B cell (primary cell): ENCODE results near the gene KRTAP5-10. TPM values are rescaled to one million over a fixed set of nuclear protein-coding genes. Genes with fewer than 3 reads are reported as not detected.
"Not testable (repeated sequence)": the region's sequence is repeated elsewhere in the genome, so short reads cannot be mapped to it uniquely, and the experiment has no call there.

Experiments
- ATAC-seq: fragments of 200-7000 bp; cut with Tn5 transposase; one replicate; pipeline ENCODE4 v1.10.0; 2021; ENCODE audit warnings: low read depth, mild to moderate bottlenecking, moderate number of reproducible peaks, moderate library complexity
- CTCF ChIA-PET: fragments of 350-600 bp; sonication (Branson Sonifier 250); formaldehyde crosslinking; loops from one replicate; lab custom pipeline; 2021; ENCODE audit warnings: antibody characterized with exemption, inconsistent platforms; lab: Charles Lee
- POLR2A ChIA-PET: fragments of 350-600 bp; sonication (Branson Sonifier 250); formaldehyde crosslinking; loops from one replicate; lab custom pipeline; 2021; ENCODE audit warnings: antibody characterized with exemption; lab: Charles Lee
- DNase-seq: peaks from one replicate; pipeline ENCODE4 v3.0.0; 2013
- H2AFZ ChIP-seq: 2 replicates; pipeline ENCODE4 v1.6.1; 2012; ENCODE audit warnings: mild to moderate bottlenecking, low read depth, low read length; ENCODE audit not compliant: insufficient read depth, poor library complexity, severe bottlenecking
- H3K27ac ChIP-seq, 2 donors: 1 replicate in 1 of 2; 2 replicates in 1 of 2; pipeline ENCODE4 v1.5.1; 2012 to 2013; ENCODE audit warnings: low read length in 2 of 2, mild to moderate bottlenecking in 2 of 2, moderate library complexity in 1 of 2
- H3K27me3 ChIP-seq, 4 experiments: fragments of 200-600 bp in 1 of 4; sonication (generic) in 1 of 4; replicated peaks in 1 of 4; 1 replicate in 2 of 4; 2 replicates in 2 of 4; pipeline versions ENCODE4 v1.6.1 to v1.7.0; 2013 to 2016; ENCODE audit warnings: low read length in 3 of 4, mild to moderate bottlenecking in 2 of 4, mixed read lengths in 1 of 4, moderate library complexity in 1 of 4; ENCODE audit not compliant: insufficient read depth in 4 of 4, control insufficient read depth in 3 of 4; ENCODE audit errors: control extremely low read depth in 1 of 4
- H3K36me3 ChIP-seq, 2 experiments: replicated peaks in 1 of 2; 1 replicate in 1 of 2; 2 replicates in 1 of 2; pipeline versions ENCODE4 v1.6.1 to v1.7.1; 2013; ENCODE audit warnings: low read length in 1 of 2; ENCODE audit not compliant: insufficient read depth in 2 of 2, control insufficient read depth in 1 of 2; ENCODE audit errors: control extremely low read depth in 1 of 2, extremely low read depth in 1 of 2
- H3K4me1 ChIP-seq, 2 donors: fragments of 200-600 bp in 1 of 2; sonication (generic) in 1 of 2; 1 replicate in 1 of 2; 2 replicates in 1 of 2; pipeline versions ENCODE4 v1.5.1 to v1.6.1; 2013 to 2017; ENCODE audit warnings: low read length in 2 of 2; ENCODE audit not compliant: control insufficient read depth in 2 of 2, insufficient read depth in 2 of 2
- H3K4me2 ChIP-seq: replicated peaks from 2 replicates; pipeline ENCODE3; 2012; ENCODE audit warnings: mild to moderate bottlenecking, low read depth, low read length; ENCODE audit not compliant: poor library complexity, severe bottlenecking
- H3K4me3 ChIP-seq, 5 experiments: fragments of 200-600 bp in 1 of 5; sonication (generic) in 1 of 5; 1 replicate in 3 of 5; 2 replicates in 2 of 5; pipeline versions ENCODE4 v1.5.1 to v1.7.0; 2011 to 2016; ENCODE audit warnings: low read length in 4 of 5, mild to moderate bottlenecking in 4 of 5, low read depth in 2 of 5, control low read depth in 1 of 5, moderate library complexity in 1 of 5; ENCODE audit not compliant: insufficient read depth in 1 of 5; ENCODE audit errors: control extremely low read depth in 1 of 5, extremely low read depth in 1 of 5
- H3K79me2 ChIP-seq: fragments of 200-600 bp; sonication (generic); one replicate; pipeline ENCODE4 v1.6.0; 2016; ENCODE audit warnings: low read length; ENCODE audit not compliant: control insufficient read depth, insufficient read depth
- H3K9ac ChIP-seq: fragments of 200-600 bp; sonication (generic); 2 replicates; pipeline ENCODE4 v1.6.1; 2017; ENCODE audit warnings: mild to moderate bottlenecking, low read length, moderate library complexity
- H3K9me3 ChIP-seq, 3 donors: one replicate each; pipeline versions ENCODE4 v1.6.1 to v1.7.1; 2013; ENCODE audit warnings: low read length in 2 of 3; ENCODE audit not compliant: control insufficient read depth in 2 of 3, insufficient read depth in 1 of 3; ENCODE audit errors: control extremely low read depth in 1 of 3
- H4K20me1 ChIP-seq: 2 replicates; pipeline ENCODE4 v1.6.0; 2012; ENCODE audit warnings: mild to moderate bottlenecking, low read length; ENCODE audit not compliant: insufficient read depth, control insufficient read depth, poor library complexity, severe bottlenecking
- H3K27ac Mint-ChIP-seq: one replicate; pipeline ENCODE4 v1.8.0; 2021; ENCODE audit warnings: mixed read lengths
- H3K27me3 Mint-ChIP-seq: one replicate; pipeline ENCODE4 v1.8.0; 2021; ENCODE audit warnings: mixed read lengths
- H3K4me1 Mint-ChIP-seq: one replicate; pipeline ENCODE4 v1.8.0; 2021; ENCODE audit warnings: mixed read lengths
- H3K4me3 Mint-ChIP-seq: one replicate; pipeline ENCODE4 v1.8.0; 2021; ENCODE audit warnings: mixed read lengths
- H3K9me3 Mint-ChIP-seq: one replicate; pipeline ENCODE4 v1.8.0; 2022; ENCODE audit warnings: mixed read lengths; ENCODE audit not compliant: insufficient read depth
- WGBS: methylation state at CpG from one replicate; pipeline ENCODE4 v1.1.5; 2013; ENCODE audit warnings: missing lambda C conversion rate; ENCODE audit not compliant: insufficient coverage; 5-methylcytosine and 5-hydroxymethylcytosine counted together
- intact Hi-C: fragments of 100-400 bp; cut with micrococcal nuclease; formaldehyde crosslinking; loops from one replicate; pipeline ENCODE4 v1.10.0; 2022
- polyA plus RNA-seq: library from polyadenylated mRNA; depleted of rRNA; stranded (reverse); fragments of >200 nt; gene quantifications from 2 replicates; pipeline ENCODE4 v1.2.3, GENCODE V29; 2012
- total RNA-seq, 2 donors: library from RNA; stranded (reverse); fragments of 120-200 nt in 1 of 2; gene quantifications; 1 replicate in 1 of 2; 2 replicates in 1 of 2; pipeline versions ENCODE4 v1.2.3 to v1.2.4, GENCODE V29; 2013 to 2022

KRTAP5-10 gene
- total and polyA plus RNA-seq, 2 donors (not counting 1 experiment from before 2014, with no cell fraction given): not detected

DNA sequence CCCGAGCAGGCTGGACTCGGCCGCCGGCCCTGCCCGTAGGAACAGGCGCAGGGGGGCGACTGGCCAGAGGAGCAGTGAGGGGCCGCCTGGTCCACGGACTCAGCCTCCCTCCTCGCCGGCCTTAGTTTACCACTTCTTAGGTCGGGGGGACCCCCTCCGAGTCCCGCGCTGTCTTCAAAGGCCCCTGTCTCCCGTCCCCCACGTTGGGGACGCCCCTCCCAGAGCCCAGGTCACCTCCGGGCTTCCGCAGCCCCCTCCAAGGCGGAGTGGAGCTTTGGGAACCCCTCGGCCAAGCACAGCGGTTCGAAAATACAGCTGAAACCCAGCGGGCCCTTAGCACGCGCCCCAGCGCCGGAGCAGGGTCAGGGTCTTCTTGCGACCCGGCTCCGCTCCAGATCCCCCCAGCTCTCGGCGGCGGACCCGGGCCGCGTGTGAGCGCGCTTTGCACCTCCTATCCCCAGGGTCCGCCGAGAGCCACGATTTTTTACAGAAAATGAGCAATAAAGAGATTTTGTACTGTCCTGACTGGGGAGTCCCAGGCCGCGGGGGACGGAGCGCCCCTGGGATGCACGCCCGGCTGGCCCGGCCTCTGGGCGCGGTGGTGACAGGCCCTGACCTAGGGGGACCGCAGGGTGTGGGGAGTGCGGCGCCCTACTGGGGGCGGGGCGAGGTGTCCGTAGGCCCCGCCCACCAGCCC, 42.3 kb downstream of the KRTAP5-10 start:
- H3K27ac Mint-ChIP-seq, H3K36me3 ChIP-seq, H3K4me1 ChIP-seq, H3K9me3 Mint-ChIP-seq, CTCF ChIA-PET, H3K79me2 ChIP-seq, H3K4me1 Mint-ChIP-seq, H4K20me1 ChIP-seq, H3K9me3 ChIP-seq, H3K27ac ChIP-seq, DNase-seq, ATAC-seq, intact Hi-C loops, H3K9ac ChIP-seq, POLR2A ChIA-PET: not testable (repeated sequence)
- Histone ChIP-seq H2AFZ (peak overlapping the region; percentile 16), H3K4me2 (peak overlapping the region; percentile 12), H3K4me3 (peak overlapping the region in 1 of 5 experiments; percentile 9), H3K27me3 (peaks cover 0 to 11% (median 0%) of the 10 kb centered on the region in 4 experiments)
- WGBS: 4% methylated on average over 36 of the region's 59 CpGs
- Mint-ChIP-seq H3K4me3 (peak overlapping the region; percentile 13), H3K27me3 (peaks cover 33% of the 10 kb centered on the region)

DNA sequence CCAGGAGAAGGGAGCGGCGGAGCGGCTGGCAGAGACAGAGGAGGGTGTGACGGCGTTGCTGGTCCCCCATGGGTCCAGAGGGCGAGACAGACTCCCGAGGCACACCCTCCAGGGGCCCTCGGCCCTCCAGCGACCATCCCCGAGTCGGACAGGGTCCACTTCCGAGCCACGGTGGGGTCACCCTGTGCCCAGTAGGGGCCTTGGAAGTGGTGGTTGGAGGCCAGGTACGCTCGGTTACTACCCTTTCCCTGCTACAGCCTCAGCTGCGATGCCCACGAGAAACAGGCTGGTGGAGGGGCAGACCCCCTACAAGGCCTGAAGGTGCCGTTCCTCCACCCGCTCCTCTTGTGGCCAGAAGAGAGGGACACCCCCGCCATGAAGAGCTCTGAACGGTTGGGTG, 42.9 kb downstream of the KRTAP5-10 start:
- H3K27ac Mint-ChIP-seq, DNase-seq, H3K27ac ChIP-seq, H3K4me3 Mint-ChIP-seq, POLR2A ChIA-PET, intact Hi-C loops, H3K4me1 ChIP-seq, H3K4me1 Mint-ChIP-seq, H3K36me3 ChIP-seq, CTCF ChIA-PET, H3K4me3 ChIP-seq, ATAC-seq, H4K20me1 ChIP-seq, H3K9me3 Mint-ChIP-seq, H2AFZ ChIP-seq, H3K4me2 ChIP-seq, H3K79me2 ChIP-seq, H3K9me3 ChIP-seq, H3K9ac ChIP-seq: not testable (repeated sequence)
- H3K27me3 ChIP-seq: peaks cover 0 to 10% (median 0%) of the 10 kb centered on the region in 4 experiments
- 5% methylated on average over 7 of the region's 21 CpGs for WGBS
- peaks cover 33% of the 10 kb centered on the region for H3K27me3 Mint-ChIP-seq

DNA sequence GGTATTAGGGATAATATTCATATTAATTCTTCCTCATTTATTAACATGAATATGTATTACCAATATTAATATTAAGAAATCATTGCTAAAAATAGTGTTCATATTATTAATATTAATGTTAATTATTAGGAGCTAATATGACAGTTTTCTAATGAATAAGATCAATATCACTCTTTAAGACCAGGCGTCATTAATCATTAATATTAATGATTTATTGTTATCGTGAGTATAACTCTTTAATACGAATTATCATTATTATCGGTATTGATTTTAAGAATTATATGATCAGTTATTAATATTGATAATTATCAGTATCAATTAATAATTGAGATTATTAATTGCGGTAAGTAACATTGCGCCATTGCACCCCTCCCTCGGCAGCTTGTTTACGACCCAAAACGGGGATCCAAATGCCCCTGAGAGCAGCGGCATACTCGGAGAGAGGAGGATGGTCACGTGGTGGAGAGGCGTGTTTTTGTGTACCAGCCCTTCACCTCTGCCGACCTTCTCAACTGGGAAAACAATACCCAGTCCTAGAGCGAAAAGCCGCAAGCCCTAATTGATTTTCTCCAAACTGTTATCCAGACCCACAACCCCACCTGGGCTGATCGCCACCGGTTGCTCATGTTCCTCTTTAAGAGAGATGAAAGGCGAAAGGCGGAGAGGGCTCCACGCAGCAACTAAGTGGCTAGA, 46.0 kb downstream of the KRTAP5-10 start:
- H3K27ac ChIP-seq, H3K4me3 ChIP-seq, CTCF ChIA-PET, intact Hi-C loops, DNase-seq, ATAC-seq, H3K9ac ChIP-seq, H3K9me3 Mint-ChIP-seq, H3K36me3 ChIP-seq, H3K4me1 Mint-ChIP-seq, H3K79me2 ChIP-seq, POLR2A ChIA-PET, H3K4me2 ChIP-seq, H2AFZ ChIP-seq, H3K4me3 Mint-ChIP-seq, H3K27ac Mint-ChIP-seq, H4K20me1 ChIP-seq, H3K9me3 ChIP-seq, H3K4me1 ChIP-seq: not testable (repeated sequence)
- 81% methylated on average over 10 of the region's 21 CpGs for WGBS
- peaks cover 32% of the 10 kb centered on the region for H3K27me3 Mint-ChIP-seq
- peaks cover 0 to 10% (median 0%) of the 10 kb centered on the region in 4 experiments for H3K27me3 ChIP-seq

DNA sequence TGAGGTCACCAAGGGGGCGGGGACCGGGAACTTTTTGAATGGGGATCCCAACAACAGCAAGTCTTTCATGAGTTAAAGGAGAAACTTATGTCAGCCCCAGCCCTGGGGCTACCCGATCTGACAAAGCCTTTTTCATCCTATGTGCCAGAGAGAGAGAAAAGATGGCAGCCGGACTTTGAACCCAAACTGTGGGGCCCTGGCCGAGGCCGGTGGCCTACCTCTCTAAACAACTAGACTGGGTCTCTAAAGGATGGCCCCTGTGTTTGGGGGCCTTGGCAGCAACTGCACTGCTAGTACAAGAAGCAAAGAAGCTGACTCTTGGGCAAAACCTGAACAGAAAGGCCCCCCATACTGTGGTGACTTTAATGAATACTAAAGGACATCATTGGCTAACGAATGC, 48.6 kb downstream of the KRTAP5-10 start:
- POLR2A ChIA-PET, H3K27ac ChIP-seq, intact Hi-C loops, DNase-seq, H3K4me1 ChIP-seq, H3K9me3 Mint-ChIP-seq, H3K27me3 ChIP-seq, H4K20me1 ChIP-seq, H3K4me3 Mint-ChIP-seq, H3K4me3 ChIP-seq, H3K9ac ChIP-seq, H3K4me2 ChIP-seq, H2AFZ ChIP-seq, CTCF ChIA-PET, H3K79me2 ChIP-seq, ATAC-seq, H3K9me3 ChIP-seq, H3K27ac Mint-ChIP-seq, H3K4me1 Mint-ChIP-seq, H3K36me3 ChIP-seq: not testable (repeated sequence)
- WGBS: 70% methylated on average over 2 of the region's 7 CpGs
- peaks cover 29% of the 10 kb centered on the region for H3K27me3 Mint-ChIP-seq
